Endothelial cell of umbilical vein (primary cell): ENCODE results near the gene FCN1. TPM values are rescaled to one million over a fixed set of nuclear protein-coding genes. Genes with fewer than 3 reads are reported as not detected.

Source experiments
- BruUV-seq: library from RNA; stranded (reverse); fragments of 400-500 nt; replicated peaks from 2 replicates; lab custom pipeline; 2021; lab: Mats Ljungman, UMichigan
- CTCF ChIA-PET: fragments of 300-600, 350-600 bp; sonication (Branson Sonifier 250); formaldehyde crosslinking; loops from one replicate; lab custom pipeline; 2021; ENCODE audit warnings: antibody characterized with exemption, inconsistent platforms; lab: Charles Lee
- POLR2A ChIA-PET: fragments of 300-600, 350-600 bp; sonication (Branson Sonifier 250); formaldehyde crosslinking; loops from one replicate; lab custom pipeline; 2021; ENCODE audit warnings: antibody characterized with exemption, inconsistent platforms; lab: Charles Lee
- DNase-seq: peaks from one replicate; pipeline ENCODE4 v3.0.0-alpha.2; 2011; ENCODE audit warnings: low read depth, low spot score
- FAIRE-seq: peaks from 2 replicates; lab custom pipeline; 2011; peaks lifted over from hg19 to GRCh38; lab: Jason Lieb, UNC
- H2AFZ ChIP-seq: 2 replicates; pipeline ENCODE4 v1.6.0; 2012; ENCODE audit warnings: low read depth, low read length, control low read depth, inconsistent platforms
- H3K27ac ChIP-seq: 2 replicates; pipeline ENCODE4 v1.5.1; 2011; ENCODE audit warnings: low read depth, mild to moderate bottlenecking, control low read depth, low read length, moderate library complexity; ENCODE audit not compliant: insufficient read depth
- H3K27me3 ChIP-seq, 2 experiments: 2 replicates each; pipeline versions ENCODE4 v1.6.0 to v1.6.1; 2011; ENCODE audit warnings: low read length in 2 of 2, mixed read lengths in 1 of 2; ENCODE audit not compliant: control insufficient read depth in 2 of 2, insufficient read depth in 2 of 2
- H3K36me3 ChIP-seq, 2 experiments: 2 replicates in 1 of 2; 3 replicates in 1 of 2; pipeline ENCODE4 v1.5.1; 2011; ENCODE audit warnings: low read length in 2 of 2, mild to moderate bottlenecking in 1 of 2, moderate library complexity in 1 of 2; ENCODE audit not compliant: control insufficient read depth in 2 of 2, insufficient read depth in 2 of 2; ENCODE audit errors: extremely low read depth in 1 of 2
- H3K4me1 ChIP-seq: 3 replicates; pipeline ENCODE4 v1.5.1; 2011; ENCODE audit warnings: mild to moderate bottlenecking, low read length; ENCODE audit not compliant: control insufficient read depth, insufficient read depth; ENCODE audit errors: extremely low read depth
- H3K4me2 ChIP-seq: 2 replicates; pipeline ENCODE4 v1.6.1; 2011; ENCODE audit warnings: low read length, control low read depth, mixed read lengths; ENCODE audit not compliant: insufficient read depth
- H3K4me3 ChIP-seq, 3 experiments: fragments of 200-600 bp in 1 of 3; sonication (generic), shearing (Covaris generic) in 1 of 3; replicated peaks in 1 of 3; 2 replicates each; pipeline ENCODE4 v1.5.1; 2011 to 2016; ENCODE audit warnings: control low read depth in 3 of 3, low read length in 3 of 3, mild to moderate bottlenecking in 2 of 3, inconsistent platforms in 1 of 3, low read depth in 1 of 3, moderate library complexity in 1 of 3; ENCODE audit not compliant: insufficient read depth in 1 of 3
- H3K79me2 ChIP-seq: 2 replicates; pipeline ENCODE4 v1.6.0; 2012; ENCODE audit warnings: low read length, inconsistent platforms; ENCODE audit not compliant: control insufficient read depth, insufficient read depth
- H3K9ac ChIP-seq: replicated peaks from 2 replicates; pipeline ENCODE3; 2011; ENCODE audit warnings: low read length, control low read depth; ENCODE audit not compliant: insufficient read depth; ENCODE audit errors: extremely low read depth
- H3K9me1 ChIP-seq: replicated peaks from 3 replicates; pipeline ENCODE4 v1.6.0; 2011; ENCODE audit warnings: mild to moderate bottlenecking, low read length; ENCODE audit not compliant: control insufficient read depth, insufficient read depth; ENCODE audit errors: extremely low read depth
- H3K9me3 ChIP-seq: replicated peaks from 2 replicates; pipeline ENCODE4 v1.5.1; 2012; ENCODE audit warnings: low read length, inconsistent platforms; ENCODE audit not compliant: control insufficient read depth, insufficient read depth
- H4K20me1 ChIP-seq: replicated peaks from 2 replicates; pipeline ENCODE3; 2011; ENCODE audit warnings: mild to moderate bottlenecking, low read length; ENCODE audit not compliant: control insufficient read depth, insufficient read depth; ENCODE audit errors: extremely low read depth
- EZH2 ChIP-seq: IDR thresholded peaks from 2 replicates; pipeline ENCODE4 v1.6.1; 2012; ENCODE audit warnings: borderline replicate concordance, low read depth, mild to moderate bottlenecking, moderate library complexity, low read length, inconsistent platforms; ENCODE audit not compliant: severe bottlenecking
- FOS ChIP-seq: IDR thresholded peaks from 2 replicates; pipeline ENCODE4 v1.6.1; 2011; ENCODE audit warnings: mild to moderate bottlenecking, low read length, moderate library complexity, borderline replicate concordance; ENCODE audit not compliant: insufficient read depth
- GATA2 ChIP-seq: IDR thresholded peaks from 2 replicates; pipeline ENCODE4 v1.7.0; 2011; ENCODE audit warnings: low read depth, mild to moderate bottlenecking, moderate library complexity, mixed read lengths, low read length; ENCODE audit not compliant: insufficient read length, insufficient read depth
- JUN ChIP-seq: IDR thresholded peaks from 2 replicates; pipeline ENCODE4 v1.6.1; 2011; ENCODE audit warnings: borderline replicate concordance, low read depth; ENCODE audit not compliant: insufficient read length, insufficient read depth
- MYC ChIP-seq: IDR thresholded peaks from one replicate; pipeline ENCODE4 v1.6.1; 2011; ENCODE audit warnings: mild to moderate bottlenecking, low read depth, low read length
- POLR2A ChIP-seq: IDR thresholded peaks from 2 replicates; pipeline ENCODE4 v1.6.1; 2012; ENCODE audit warnings: low read depth, mild to moderate bottlenecking, control low read depth, low read length
- POLR2AphosphoS5 ChIP-seq: IDR thresholded peaks from 2 replicates; pipeline ENCODE4 v1.6.1; 2012; ENCODE audit warnings: low read depth, mild to moderate bottlenecking, control low read depth, low read length, moderate library complexity; ENCODE audit not compliant: insufficient read depth
- dilution Hi-C: fragments of 300-500 bp; cut with MboI; formaldehyde crosslinking; loops from one replicate; pipeline ENCODE4 v1.15.0; 2019; ENCODE audit warnings: low sequenced_read_pairs; ENCODE audit not compliant: extremely low pct_ligation_motif_present
- intact Hi-C: fragments of 100-400 bp; cut with micrococcal nuclease; formaldehyde crosslinking; loops from one replicate; pipeline ENCODE4 v1.10.0; 2022
- polyA plus RNA-seq, 4 experiments: library from polyadenylated mRNA; depleted of rRNA in 3 of 4; stranded (reverse) in 3 of 4; unstranded in 1 of 4; fragments of >200 nt; gene quantifications; 2 replicates each; pipeline versions ENCODE4 v1.2.1 to v1.2.3, GENCODE V29; 2011 to 2012; ENCODE audit warnings: missing spikeins in 1 of 4
- total RNA-seq: library from RNA; stranded (reverse); gene quantifications from 2 replicates; pipeline ENCODE4 v1.2.3, GENCODE V29; 2021
- TF ChIP-seq, protein P1 (sequence below): IDR thresholded peaks from 2 replicates; pipeline ENCODE4 v1.6.1; 2011; ENCODE audit not compliant: insufficient read depth, insufficient read length
- TF ChIP-seq, protein P2 (sequence below), 2 donors: IDR thresholded peaks; 1 replicate in 1 of 2; 2 replicates in 1 of 2; pipeline ENCODE4 v1.5.1; 2011; ENCODE audit warnings: low read length in 2 of 2, mild to moderate bottlenecking in 2 of 2, moderate library complexity in 2 of 2, control low read depth in 1 of 2, inconsistent platforms in 1 of 2, low read depth in 1 of 2; ENCODE audit not compliant: insufficient read depth in 1 of 2; ENCODE audit errors: extremely low read depth in 1 of 2

FCN1 gene
- total and polyA plus RNA-seq, 2 donors (not counting 3 experiments of a cell fraction or from before 2014, with no cell fraction given), result not detected

DNA sequence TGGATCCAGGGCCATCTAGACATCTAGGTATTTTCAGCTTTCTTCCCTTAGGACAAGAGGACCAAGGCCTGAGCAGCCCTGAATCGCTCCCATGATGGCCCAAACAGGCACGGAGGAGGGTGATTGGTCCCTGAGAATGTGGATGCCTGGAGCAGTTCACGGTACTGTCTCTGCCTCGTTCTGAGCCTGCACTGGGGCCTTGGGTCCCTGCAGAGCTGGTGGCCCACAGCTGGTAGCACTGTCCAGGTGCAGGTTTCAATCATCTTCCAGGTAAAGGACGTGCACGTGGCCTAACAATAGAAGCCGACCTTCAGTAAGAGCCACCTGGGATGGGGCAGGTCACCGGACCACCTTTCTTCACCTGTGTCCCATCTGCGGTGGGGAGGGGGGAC is 19.4 kb upstream of the FCN1 start:
- ChIA-PET CTCF (no interaction called here), POLR2A (no interaction called here)
- dilution Hi-C loops, result no loop called here

More for the DNA sequence above, 19.4 kb upstream of the FCN1 start:
- intact Hi-C loops, result no loop called here
- Histone ChIP-seq H3K36me3 (no peaks in the 10 kb centered on the region), H3K27ac (no peak overlapping the region), H3K4me1 (no peaks in the 10 kb centered on the region), H3K9me1 (no peaks in the 10 kb centered on the region), H3K79me2 (no peaks in the 10 kb centered on the region), H3K9ac (no peak overlapping the region), H3K4me2 (no peak overlapping the region), H2AFZ (no peak overlapping the region), H3K27me3 (no peaks in the 10 kb centered on the region), H3K9me3 (no peaks in the 10 kb centered on the region), H3K4me3 (no peak overlapping the region), H4K20me1 (no peaks in the 10 kb centered on the region)
- no peak for DNase-seq
- no peak for FAIRE-seq
- BruUV-seq, result no TSS peak
- TF ChIP-seq POLR2AphosphoS5 (no peak), EZH2 (no peak), JUN (no peak), FOS (no peak), GATA2 (no peak), MYC (no peak), POLR2A (no peak)
- TF ChIP-seq, protein P1, sequence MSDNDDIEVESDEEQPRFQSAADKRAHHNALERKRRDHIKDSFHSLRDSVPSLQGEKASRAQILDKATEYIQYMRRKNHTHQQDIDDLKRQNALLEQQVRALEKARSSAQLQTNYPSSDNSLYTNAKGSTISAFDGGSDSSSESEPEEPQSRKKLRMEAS, result no peak
- TF ChIP-seq, protein P2, sequence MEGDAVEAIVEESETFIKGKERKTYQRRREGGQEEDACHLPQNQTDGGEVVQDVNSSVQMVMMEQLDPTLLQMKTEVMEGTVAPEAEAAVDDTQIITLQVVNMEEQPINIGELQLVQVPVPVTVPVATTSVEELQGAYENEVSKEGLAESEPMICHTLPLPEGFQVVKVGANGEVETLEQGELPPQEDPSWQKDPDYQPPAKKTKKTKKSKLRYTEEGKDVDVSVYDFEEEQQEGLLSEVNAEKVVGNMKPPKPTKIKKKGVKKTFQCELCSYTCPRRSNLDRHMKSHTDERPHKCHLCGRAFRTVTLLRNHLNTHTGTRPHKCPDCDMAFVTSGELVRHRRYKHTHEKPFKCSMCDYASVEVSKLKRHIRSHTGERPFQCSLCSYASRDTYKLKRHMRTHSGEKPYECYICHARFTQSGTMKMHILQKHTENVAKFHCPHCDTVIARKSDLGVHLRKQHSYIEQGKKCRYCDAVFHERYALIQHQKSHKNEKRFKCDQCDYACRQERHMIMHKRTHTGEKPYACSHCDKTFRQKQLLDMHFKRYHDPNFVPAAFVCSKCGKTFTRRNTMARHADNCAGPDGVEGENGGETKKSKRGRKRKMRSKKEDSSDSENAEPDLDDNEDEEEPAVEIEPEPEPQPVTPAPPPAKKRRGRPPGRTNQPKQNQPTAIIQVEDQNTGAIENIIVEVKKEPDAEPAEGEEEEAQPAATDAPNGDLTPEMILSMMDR (IDR thresholded peaks at IDR 0.05; ENCODE audit: extremely low read depth in 1 of 2, insufficient read depth in 1 of 2, low read depth in 1 of 2, low read length in 2 of 2), result no peak
